ENCODE results near the gene SEMA4D.

- TF ChIP-seq CTCF (IDR thresholded peaks at IDR 0.05; ENCODE audit: insufficient read depth, low read length), result no peak
- TF ChIP-seq POLR2AphosphoS5 (IDR thresholded peaks at IDR 0.05; ENCODE audit: low read depth), result no peak
- no peak for TF ChIP-seq REST (IDR thresholded peaks at IDR 0.05; ENCODE audit: insufficient replicate concordance, low read depth)
- no peak for TF ChIP-seq GABPA (IDR thresholded peaks at IDR 0.05; ENCODE audit: low read depth)
- TF ChIP-seq SPI1 (IDR thresholded peaks at IDR 0.05; ENCODE audit: borderline replicate concordance, low read depth), result no peak
Observed at GRCh38 chr9:89512382-89512781, 14.5 kb upstream of the SEMA4D start.

Data from HL-60 (cell line).